Activated CD4-positive, alpha-beta T cell treated with anti-CD3 and anti-CD28 coated beads, Interleukin-2, Interleukin-4, amounts not matched to agents 100 ng/mL and 50 ng/mL, durations not matched to agents 16 hours and 8 hours (primary cell): ENCODE results near the gene UBAP1L.
"Not testable (repeated sequence)": the region's sequence is repeated elsewhere in the genome, so short reads cannot be mapped to it uniquely, and the experiment has no call there.

Experiments used
- DNase-seq: peaks from one replicate; pipeline ENCODE4 v3.0.0-alpha.2; 2020; ENCODE audit warnings: low spot score

The UBAP1L gene

GRCh38 chr15:65062726-65063125, 52.3 kb downstream of the UBAP1L start:
- no peak for DNase-seq

- no peak for DNase-seq
Measured at GRCh38 chr15:65062061-65062460, 52.9 kb downstream of the UBAP1L start.

- DNase-seq: no peak
Measured at GRCh38 chr15:65060641-65061397, 54.2 kb downstream of the UBAP1L start.

GRCh38 chr15:65059931-65060596, 54.9 kb downstream of the UBAP1L start:
- DNase-seq: no peak

GRCh38 chr15:65059369-65059750, 55.6 kb downstream of the UBAP1L start:
- DNase-seq: no peak

GRCh38 chr15:65058394-65059368, 56.3 kb downstream of the UBAP1L start:
- DNase-seq: no peak

GRCh38 chr15:65057549-65057940, 57.5 kb downstream of the UBAP1L start:
- DNase-seq: no peak

- no peak for DNase-seq
Measured at GRCh38 chr15:65056868-65057548, 58.0 kb downstream of the UBAP1L start.

GRCh38 chr15:65056106-65056505, 58.9 kb downstream of the UBAP1L start:
- DNase-seq: no peak

GRCh38 chr15:65055201-65055870, 59.7 kb downstream of the UBAP1L start:
- no peak for DNase-seq

GRCh38 chr15:65054333-65055200, 60.4 kb downstream of the UBAP1L start:
- peak; percentile 46 for DNase-seq

- no peak for DNase-seq
Measured at GRCh38 chr15:65052956-65053355, 62.0 kb downstream of the UBAP1L start.

GRCh38 chr15:65051266-65051665, 63.7 kb downstream of the UBAP1L start:
- no peak for DNase-seq

GRCh38 chr15:65050270-65050669, 64.7 kb downstream of the UBAP1L start:
- no peak for DNase-seq

GRCh38 chr15:65049418-65049840, 65.6 kb downstream of the UBAP1L start:
- DNase-seq: peak; percentile 88

- DNase-seq: no peak
Measured at GRCh38 chr15:65048241-65048640, 66.8 kb downstream of the UBAP1L start.

GRCh38 chr15:65044724-65045481, 70.1 kb downstream of the UBAP1L start, which contains the start of gene SLC51B:
Gene SLC51B (plus strand): TSS chr15:65045387. CDS start chr15:65050005, 4,618 bp downstream.
- no peak for DNase-seq

- not testable (repeated sequence) for DNase-seq
Measured at GRCh38 chr15:65044218-65044617, 70.8 kb downstream of the UBAP1L start.

- no peak for DNase-seq
Measured at GRCh38 chr15:65042776-65043327, 72.1 kb downstream of the UBAP1L start.
